Astrocyte (in vitro differentiated cells and primary cell): ENCODE data around the gene CARD10.

ENCODE experiments used
- CTCF ChIP-seq: IDR thresholded peaks from 2 replicates; pipeline ENCODE4 v1.5.1; 2011; ENCODE audit warnings: low read depth, mild to moderate bottlenecking, inconsistent platforms, low read length, moderate library complexity; ENCODE audit not compliant: insufficient read depth
- EZH2 ChIP-seq: IDR thresholded peaks from 2 replicates; pipeline ENCODE4 v1.6.1; 2012; ENCODE audit warnings: mild to moderate bottlenecking, low read length, inconsistent platforms; ENCODE audit not compliant: insufficient read depth

- TF ChIP-seq EZH2 (no peak), CTCF (no peak)
Observed at GRCh38 chr22:37503183-37503683, 16.0 kb downstream of the CARD10 start.
